PC-3 (cell line): ENCODE results near the gene ENHO.

Experiments
- CTCF ChIP-seq: fragments of 300-600 bp; sonication (generic); conservative IDR thresholded peaks from 2 replicates; pipeline ENCODE4 v1.5.1; 2017; ENCODE audit warnings: antibody characterized with exemption, low read depth, mild to moderate bottlenecking, low read length
- EZH2phosphoT487 ChIP-seq: fragments of 300-600 bp; sonication (generic); IDR thresholded peaks from 2 replicates; pipeline ENCODE4 v1.6.1; 2018; ENCODE audit warnings: mild to moderate bottlenecking, antibody characterized with exemption, low read length, borderline replicate concordance

DNA sequence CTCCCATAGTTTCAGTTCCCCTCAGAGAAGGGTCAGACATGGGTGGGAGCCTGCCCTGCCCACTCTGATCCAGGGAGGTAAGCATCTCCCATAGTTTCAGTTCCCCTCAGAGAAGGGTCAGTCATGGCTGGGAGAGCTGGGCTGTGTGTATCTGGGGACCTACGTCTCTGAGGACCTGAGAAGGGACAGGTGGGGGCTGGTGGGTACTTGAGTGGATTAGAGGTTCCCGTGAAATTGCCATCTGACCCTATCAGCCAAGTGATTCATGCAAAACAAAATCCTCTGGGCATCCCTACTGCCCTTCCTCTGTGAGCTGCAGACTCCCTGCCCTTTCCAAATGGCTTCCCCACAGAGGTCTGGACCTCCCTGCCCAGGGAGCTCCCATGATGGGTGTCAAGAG, 3.9 kb downstream of the ENHO start:
- TF ChIP-seq EZH2phosphoT487 (no peak), CTCF (no peak)
